Tibial nerve (tissue), 4 donors: ENCODE results near the gene IBTK. TPM values are rescaled to one million over a fixed set of nuclear protein-coding genes. Genes with fewer than 3 reads are reported as not detected.
"Not testable (repeated sequence)": the region's sequence is repeated elsewhere in the genome, so short reads cannot be mapped to it uniquely, and the experiment has no call there.

ENCODE experiments used
- DNase-seq, 2 donors: peaks; one replicate each; pipeline ENCODE4 v3.0.0-alpha.2; 2019; ENCODE audit warnings: low spot score in 2 of 2
- H3K27ac ChIP-seq, 4 donors: fragments of 200-600 bp; sonication (generic) in 3 of 4; one replicate each; pipeline ENCODE4 v1.5.1; 2017 to 2019; ENCODE audit warnings: mild to moderate bottlenecking in 1 of 4
- H3K27me3 ChIP-seq, 2 donors: fragments of 200-600 bp; sonication (generic) in 1 of 2; one replicate each; pipeline versions ENCODE4 v1.5.1 to v1.6.0; 2017 to 2019
- H3K36me3 ChIP-seq, 3 donors: fragments of 200-600 bp; sonication (generic); one replicate each; pipeline ENCODE4 v1.5.1; 2018 to 2019
- H3K4me1 ChIP-seq, 4 donors: fragments of 200-600 bp; sonication (generic) in 3 of 4; one replicate each; pipeline ENCODE4 v1.5.1; 2017 to 2019
- H3K4me3 ChIP-seq, 4 donors: fragments of 200-600 bp; sonication (generic) in 3 of 4; one replicate each; pipeline ENCODE4 v1.5.1; 2017 to 2019; ENCODE audit warnings: mild to moderate bottlenecking in 1 of 4, moderate library complexity in 1 of 4
- H3K9me3 ChIP-seq, 4 donors: fragments of 200-600 bp; sonication (generic) in 3 of 4; one replicate each; pipeline ENCODE4 v1.5.1; 2017 to 2019
- EP300 ChIP-seq, 2 donors: sonication (generic); formaldehyde crosslinking; IDR thresholded peaks; one replicate each; pipeline ENCODE4 v1.6.1; 2017; ENCODE audit warnings: antibody characterized with exemption in 2 of 2, mild to moderate bottlenecking in 1 of 2
- POLR2A ChIP-seq, 2 donors: fragments of 450-650 bp; IDR thresholded peaks; one replicate each; pipeline ENCODE4 v1.6.1; 2017; ENCODE audit warnings: antibody characterized with exemption in 2 of 2, mild to moderate bottlenecking in 2 of 2, moderate library complexity in 2 of 2
- WGBS, 2 donors: methylation state at CpG; one replicate each; pipeline ENCODE4 v1.1.5; 2018; 5-methylcytosine and 5-hydroxymethylcytosine counted together
- total RNA-seq, 4 donors: library from RNA; depleted of rRNA; stranded (reverse); fragments of >200 nt; gene quantifications; one replicate each; pipeline ENCODE4 v1.1.0, GENCODE V29; 2016
- TF ChIP-seq, protein P1 (sequence below), 5 experiments: fragments of 200-600 bp in 3 of 5; fragments of 450-650 bp in 2 of 5; sonication (generic) in 3 of 5; IDR thresholded peaks; one replicate each; pipeline ENCODE4 v1.5.1; 2016 to 2019; ENCODE audit warnings: antibody characterized with exemption in 5 of 5, mild to moderate bottlenecking in 3 of 5, moderate library complexity in 2 of 5

Gene IBTK
- total RNA-seq, 4 donors from 2014 or later: 26.9 to 34.1 (median 30.2) TPM

DNA sequence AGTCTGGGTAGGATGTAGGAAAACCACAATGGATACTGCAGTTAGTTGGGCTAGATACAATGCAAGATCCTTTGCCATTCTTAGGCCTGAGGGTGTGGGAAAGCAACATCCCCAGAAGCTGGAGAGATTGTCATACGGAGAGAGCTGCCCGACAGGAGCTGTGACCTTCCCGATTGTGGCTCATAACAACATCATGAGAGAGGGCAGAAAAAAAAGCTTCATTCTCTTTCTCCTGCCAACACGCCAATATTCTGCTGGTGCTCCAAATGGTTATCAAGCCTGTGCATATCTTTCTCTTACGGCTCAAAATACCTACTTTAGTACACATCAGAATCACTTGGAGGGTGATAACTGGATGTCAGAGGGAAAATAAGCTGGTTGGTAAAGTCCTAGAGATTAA lies 81.1 kb downstream of the IBTK start:
- Histone ChIP-seq H3K27ac (no peak overlapping the region), H3K4me1 (no peaks in the 10 kb centered on the region), H3K9me3 (no peaks in the 10 kb centered on the region), H3K4me3 (no peak overlapping the region), H3K36me3 (peaks cover 0 to 53% (median 0%) of the 10 kb centered on the region in 3 donors), H3K27me3 (no peaks in the 10 kb centered on the region)
- WGBS, 2 donors: 95 to 96% methylated on average over 5 of the region's 5 CpGs
- no peak for DNase-seq
- TF ChIP-seq, protein P1, sequence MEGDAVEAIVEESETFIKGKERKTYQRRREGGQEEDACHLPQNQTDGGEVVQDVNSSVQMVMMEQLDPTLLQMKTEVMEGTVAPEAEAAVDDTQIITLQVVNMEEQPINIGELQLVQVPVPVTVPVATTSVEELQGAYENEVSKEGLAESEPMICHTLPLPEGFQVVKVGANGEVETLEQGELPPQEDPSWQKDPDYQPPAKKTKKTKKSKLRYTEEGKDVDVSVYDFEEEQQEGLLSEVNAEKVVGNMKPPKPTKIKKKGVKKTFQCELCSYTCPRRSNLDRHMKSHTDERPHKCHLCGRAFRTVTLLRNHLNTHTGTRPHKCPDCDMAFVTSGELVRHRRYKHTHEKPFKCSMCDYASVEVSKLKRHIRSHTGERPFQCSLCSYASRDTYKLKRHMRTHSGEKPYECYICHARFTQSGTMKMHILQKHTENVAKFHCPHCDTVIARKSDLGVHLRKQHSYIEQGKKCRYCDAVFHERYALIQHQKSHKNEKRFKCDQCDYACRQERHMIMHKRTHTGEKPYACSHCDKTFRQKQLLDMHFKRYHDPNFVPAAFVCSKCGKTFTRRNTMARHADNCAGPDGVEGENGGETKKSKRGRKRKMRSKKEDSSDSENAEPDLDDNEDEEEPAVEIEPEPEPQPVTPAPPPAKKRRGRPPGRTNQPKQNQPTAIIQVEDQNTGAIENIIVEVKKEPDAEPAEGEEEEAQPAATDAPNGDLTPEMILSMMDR (IDR thresholded peaks at IDR 0.05): no peak
- TF ChIP-seq POLR2A (IDR thresholded peaks at IDR 0.05): no peak
- no peak for TF ChIP-seq EP300 (IDR thresholded peaks at IDR 0.05)

GRCh38 chr6:82160255-82160990 lies 87.1 kb downstream of the IBTK start:
- H3K27ac ChIP-seq: no peak overlapping the region
- H3K36me3 ChIP-seq: no peaks in the 10 kb centered on the region
- H3K9me3 ChIP-seq: peaks cover 0 to 6% (median 0%) of the 10 kb centered on the region in 4 donors
- H3K4me3 ChIP-seq: no peak overlapping the region
- H3K27me3 ChIP-seq: no peaks in the 10 kb centered on the region
- DNase-seq: no peak
- 94 to 96% methylated on average over 12 of the region's 12 CpGs for WGBS, 2 donors
- no peaks in the 10 kb centered on the region for H3K4me1 ChIP-seq
- TF ChIP-seq, protein P1 (IDR thresholded peaks at IDR 0.05): no peak
- TF ChIP-seq POLR2A (IDR thresholded peaks at IDR 0.05): no peak
- no peak for TF ChIP-seq EP300 (IDR thresholded peaks at IDR 0.05)

DNA sequence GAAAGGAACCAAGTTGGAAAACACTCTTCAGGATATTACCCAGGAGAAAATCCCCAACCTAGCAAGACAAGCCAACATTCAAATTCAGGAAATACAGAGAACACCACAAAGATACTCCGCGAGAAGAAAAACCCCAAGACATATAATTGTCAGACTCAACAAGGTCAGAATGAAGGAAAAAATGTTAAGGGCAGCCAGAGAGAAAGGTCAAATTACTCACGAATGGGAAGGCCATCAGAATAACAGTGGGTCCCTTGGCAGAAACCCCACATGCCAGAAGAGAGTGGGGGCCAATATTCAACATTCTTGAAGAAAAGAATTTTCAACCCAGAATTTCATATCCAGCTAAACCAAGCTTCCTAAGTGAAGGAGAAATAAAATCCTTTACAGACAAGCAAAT lies 94.8 kb downstream of the IBTK start:
- not testable (repeated sequence) for H3K27me3 ChIP-seq, H3K36me3 ChIP-seq, DNase-seq, H3K4me3 ChIP-seq, H3K4me1 ChIP-seq, H3K27ac ChIP-seq
- WGBS, 2 donors: 63 to 75% methylated on average over 3 of the region's 3 CpGs
- peaks cover 0 to 30% (median 1%) of the 10 kb centered on the region in 4 donors for H3K9me3 ChIP-seq

GRCh38 chr6:82151147-82151546 lies 96.4 kb downstream of the IBTK start:
- H3K27ac ChIP-seq, H3K36me3 ChIP-seq, H3K4me1 ChIP-seq, H3K4me3 ChIP-seq, DNase-seq, H3K27me3 ChIP-seq: not testable (repeated sequence)
- H3K9me3 ChIP-seq: peaks cover 0 to 30% (median 1%) of the 10 kb centered on the region in 4 donors
- WGBS, 2 donors: 90 to 91% methylated on average over 9 to 10 of the region's 10 CpGs

GRCh38 chr6:82145926-82146452 lies 101.6 kb downstream of the IBTK start:
- no peaks in the 10 kb centered on the region for H3K27me3 ChIP-seq
- DNase-seq: no peak
- H3K9me3 ChIP-seq: no peaks in the 10 kb centered on the region
- TF ChIP-seq EP300 (IDR thresholded peaks at IDR 0.05): no peak
- TF ChIP-seq POLR2A (IDR thresholded peaks at IDR 0.05): no peak
- TF ChIP-seq, protein P1 (IDR thresholded peaks at IDR 0.05): no peak
- H3K27ac ChIP-seq: peak overlapping the region in 2 of 4 donors; percentile 63 to 77
- H3K36me3 ChIP-seq: no peaks in the 10 kb centered on the region
- peaks cover 0 to 25% (median 5%) of the 10 kb centered on the region in 4 donors for H3K4me1 ChIP-seq
- no peak overlapping the region for H3K4me3 ChIP-seq

- no peaks in the 10 kb centered on the region for H3K9me3 ChIP-seq
- H3K4me1 ChIP-seq: peaks cover 0 to 25% (median 5%) of the 10 kb centered on the region in 4 donors
- 22 to 24% methylated on average over 5 of the region's 5 CpGs for WGBS, 2 donors
- peak overlapping the region in 3 of 4 donors; percentile 46 to 77 (median 63) for H3K27ac ChIP-seq
- peak in 1 of 2 donors; percentile 63 for TF ChIP-seq EP300 (IDR thresholded peaks at IDR 0.05)
- TF ChIP-seq POLR2A (IDR thresholded peaks at IDR 0.05): no peak
- peak; percentile 37 to 59 for DNase-seq
- no peaks in the 10 kb centered on the region for H3K27me3 ChIP-seq
- H3K4me3 ChIP-seq: no peak overlapping the region
- no peaks in the 10 kb centered on the region for H3K36me3 ChIP-seq
These were observed 102.6 kb downstream of the IBTK start for GRCh38 chr6:82144852-82145340.
